Epidermal melanocyte (primary cell): ENCODE results near the gene ELOB.
"Not testable (repeated sequence)": the region's sequence is repeated elsewhere in the genome, so short reads cannot be mapped to it uniquely, and the experiment has no call there.

ENCODE experiments used
- DNase-seq: peaks from one replicate; pipeline ENCODE4 v3.0.0; 2011; ENCODE audit warnings: low spot score; ENCODE audit not compliant: insufficient read length

The ELOB gene

DNA sequence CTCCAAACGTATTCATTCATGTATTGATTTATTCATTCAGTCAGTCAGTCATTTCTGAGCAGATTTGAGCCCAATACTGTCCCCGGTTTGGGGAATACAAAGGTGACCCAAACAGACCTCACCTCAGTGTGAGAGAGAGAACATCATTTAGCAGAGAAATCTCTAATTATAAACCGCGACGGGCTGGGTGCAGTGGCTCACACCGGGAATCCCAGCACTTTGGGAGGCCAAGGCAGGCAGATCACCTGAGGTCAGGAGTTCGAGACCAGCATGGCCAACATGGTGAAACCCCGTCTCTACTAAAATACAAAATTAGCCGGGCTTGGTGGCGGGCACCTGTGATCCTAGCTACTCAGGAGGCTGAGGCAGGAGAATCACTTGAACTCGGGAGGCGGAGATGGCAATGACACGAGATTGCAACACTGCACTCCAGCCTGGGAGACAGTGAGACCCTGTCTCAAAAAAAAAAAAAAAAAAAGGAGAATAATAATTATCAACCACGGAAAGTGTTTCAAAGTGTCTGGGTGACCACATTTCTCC is 55.4 kb downstream of the ELOB start:
- not testable (repeated sequence) for DNase-seq
